Inferior parietal cortex (tissue), 1 donor: ENCODE results near the gene PXDN.
A peak's percentile ranks its signal among the peaks of the same experiment; 100 is the strongest.
"Not testable (repeated sequence)": the region's sequence is repeated elsewhere in the genome, so short reads cannot be mapped to it uniquely, and the experiment has no call there.

ENCODE experiments used
- DNase-seq: peaks from one replicate; pipeline ENCODE4 v3.0.0-alpha.2; 2016; ENCODE audit errors: extremely low spot score

PXDN gene

DNA sequence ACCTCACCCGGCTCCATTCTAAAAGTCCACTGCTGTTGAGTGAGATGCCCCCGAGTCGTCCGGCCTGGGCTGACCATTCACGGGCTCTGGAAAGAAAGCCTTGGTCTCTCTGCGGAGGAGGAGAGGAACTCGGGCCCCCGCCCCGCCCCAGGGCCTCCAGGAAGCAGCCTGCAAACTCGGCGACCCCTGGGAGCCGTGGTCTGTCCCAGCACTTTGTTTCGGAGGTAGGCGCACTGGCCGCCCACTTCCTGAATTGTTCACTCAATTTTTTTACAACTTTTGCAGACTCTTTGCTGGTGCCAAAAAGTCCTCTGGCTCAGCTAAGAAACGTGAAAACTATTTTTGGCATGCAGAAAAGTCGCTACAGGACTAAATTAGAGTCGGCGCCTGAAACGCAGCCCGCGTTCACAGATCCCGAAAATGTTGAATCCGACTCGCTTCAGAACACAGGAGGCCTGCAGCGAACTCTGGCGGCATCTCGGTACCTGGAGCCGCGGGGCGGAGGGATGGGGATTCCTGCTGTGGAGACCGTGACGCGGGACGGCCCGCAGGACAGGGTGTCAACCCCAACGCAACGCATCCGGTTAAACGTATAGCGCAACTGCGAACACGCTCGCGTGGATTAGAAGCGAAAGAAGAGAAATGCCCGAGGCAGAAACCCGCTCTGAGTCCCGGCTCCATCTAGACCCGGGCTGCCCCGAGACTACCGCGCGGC is 1.5 kb downstream of the PXDN start:
- peak; percentile 41 for DNase-seq

DNA sequence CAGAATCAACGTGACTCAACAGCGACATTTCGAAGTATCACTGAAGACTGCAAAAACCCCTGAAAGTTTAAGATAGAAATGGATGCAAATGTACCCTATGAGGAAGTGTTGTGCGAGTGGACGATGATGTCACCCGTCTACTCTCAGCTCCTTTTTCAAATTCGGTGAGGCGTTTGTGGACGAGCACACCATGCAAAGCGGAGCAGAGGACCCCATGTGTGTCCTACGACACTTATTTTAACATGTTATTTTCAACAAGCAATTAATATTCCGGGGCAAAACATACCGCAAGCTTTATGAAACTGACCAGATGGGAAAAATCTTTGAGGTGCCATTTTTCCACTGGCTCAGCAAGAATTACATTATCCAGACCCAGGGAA is 2.0 kb downstream of the PXDN start:
- no peak for DNase-seq

DNA sequence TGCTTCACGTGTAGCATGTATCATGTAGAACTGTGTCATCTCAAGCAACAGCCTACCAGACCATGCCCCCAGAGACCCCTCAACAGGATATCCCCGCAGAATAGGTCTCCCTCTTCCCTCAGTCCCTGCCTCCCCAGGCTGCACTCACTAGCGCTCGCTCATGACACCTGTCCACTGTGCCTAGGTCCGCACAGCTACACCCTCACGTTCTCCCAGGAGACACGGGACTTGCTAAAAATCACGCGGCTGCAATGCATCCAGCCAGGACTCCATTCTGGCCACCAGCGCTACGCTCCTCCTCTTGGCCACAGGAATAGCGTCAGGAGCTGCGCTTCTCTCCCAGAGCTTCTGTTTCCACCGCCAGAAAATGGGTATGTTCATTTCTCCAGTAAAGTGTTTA is 2.5 kb downstream of the PXDN start:
- DNase-seq, result no peak

DNA sequence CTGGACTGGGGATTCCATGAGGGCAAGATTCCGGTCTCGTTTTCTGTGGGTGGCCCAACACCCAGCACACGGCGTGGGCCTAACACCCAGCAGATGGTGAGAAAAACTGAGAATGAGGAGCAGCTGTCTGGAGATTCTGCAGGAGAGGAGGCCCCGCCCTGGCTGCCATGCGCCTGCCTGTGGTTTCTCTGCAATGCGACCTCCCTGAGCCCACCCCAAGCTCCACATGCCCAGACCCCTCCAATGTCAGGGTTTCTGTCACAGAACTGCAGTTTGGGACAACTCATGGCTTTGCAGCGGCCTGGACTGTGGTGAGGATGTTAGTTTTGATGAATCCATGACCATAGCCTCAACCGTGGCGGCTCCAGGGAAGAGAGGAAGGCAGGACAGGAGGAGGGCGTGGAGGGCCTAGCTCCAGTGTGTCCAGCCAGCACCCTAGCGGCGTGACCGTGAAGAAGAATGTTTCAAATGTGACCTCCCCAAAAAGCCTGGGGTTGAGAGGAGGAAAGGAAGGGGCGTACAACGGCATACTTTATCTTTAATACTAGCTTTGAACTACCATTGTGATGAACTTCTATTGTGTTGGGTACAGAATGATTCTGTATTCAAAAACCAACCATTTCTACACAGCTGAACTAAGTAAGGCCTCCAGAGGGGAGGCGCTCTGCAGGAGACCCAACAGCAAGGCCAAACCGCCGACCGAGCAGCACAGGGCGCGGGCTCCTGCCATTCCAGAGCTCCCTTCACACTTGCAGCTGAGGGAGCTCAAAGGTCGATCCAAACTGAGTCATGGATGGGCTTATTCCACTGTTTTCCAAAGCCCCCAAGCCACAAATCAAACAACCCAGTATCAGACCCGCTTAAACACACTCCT is 3.4 kb downstream of the PXDN start:
- no peak for DNase-seq

DNA sequence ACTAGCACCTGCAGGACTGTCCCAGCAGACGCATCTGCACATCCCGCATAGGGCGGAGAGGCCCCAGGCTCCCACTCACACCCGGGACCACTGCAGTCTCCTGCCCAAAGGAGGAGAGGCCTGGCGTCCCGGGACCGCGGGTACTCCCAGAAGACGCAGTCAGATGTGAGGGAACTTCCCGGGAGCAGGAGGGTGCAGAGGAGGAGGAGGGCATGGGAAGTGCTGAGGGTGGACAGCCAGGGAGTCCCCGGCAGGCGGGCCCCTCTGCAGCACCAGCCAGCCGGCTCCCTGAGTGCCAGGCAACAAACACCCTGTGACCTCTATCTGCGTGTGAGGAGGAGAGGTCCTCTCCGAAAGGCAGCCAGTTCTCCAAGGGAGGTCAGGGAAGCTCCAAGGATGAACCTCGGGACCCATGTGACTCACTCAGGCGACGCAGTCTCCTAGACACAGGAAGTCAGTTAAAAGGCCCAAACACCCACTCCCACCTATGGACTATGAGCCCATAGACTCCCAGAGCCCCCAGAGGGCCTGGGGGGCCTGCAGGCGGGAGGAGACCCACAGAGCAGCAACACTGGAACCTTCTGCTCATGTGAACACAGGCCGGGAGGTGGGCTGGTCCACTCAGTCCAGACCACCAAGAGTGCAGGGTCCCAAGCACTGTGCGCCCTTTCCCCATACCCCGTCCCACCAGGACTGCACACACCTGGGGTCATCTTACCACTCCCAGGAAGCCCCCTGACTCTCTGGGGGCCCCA is 4.2 kb downstream of the PXDN start:
- no peak for DNase-seq

DNA sequence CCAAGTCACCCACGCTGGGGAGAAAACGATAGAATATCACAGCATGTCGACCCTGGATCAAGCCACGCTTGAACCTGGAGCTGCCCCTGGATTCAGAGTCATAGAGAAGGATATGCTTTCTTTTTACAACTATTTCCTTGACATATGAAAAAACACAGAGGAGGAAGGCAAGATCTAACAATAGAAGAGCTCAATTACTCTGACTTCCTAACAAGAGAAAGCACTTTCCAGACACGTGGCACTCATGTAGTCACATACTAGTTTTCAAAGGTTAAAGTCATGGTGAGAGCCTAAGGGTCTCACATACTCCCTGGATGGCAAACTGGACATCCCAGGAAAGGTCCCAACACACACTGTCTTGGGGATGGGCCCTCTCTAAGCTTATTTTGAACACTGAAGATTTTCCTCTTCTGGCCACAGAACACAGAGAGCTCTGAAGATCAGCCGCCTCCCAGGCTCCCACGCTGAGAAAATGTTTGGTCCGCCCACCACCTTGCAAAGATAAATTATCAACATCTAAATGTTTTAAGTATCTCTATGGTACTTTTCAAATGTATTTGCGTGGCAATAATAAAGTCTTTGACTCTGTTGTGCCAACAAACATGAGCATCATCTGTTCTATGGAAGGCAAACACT is 4.9 kb downstream of the PXDN start:
- no peak for DNase-seq

DNA sequence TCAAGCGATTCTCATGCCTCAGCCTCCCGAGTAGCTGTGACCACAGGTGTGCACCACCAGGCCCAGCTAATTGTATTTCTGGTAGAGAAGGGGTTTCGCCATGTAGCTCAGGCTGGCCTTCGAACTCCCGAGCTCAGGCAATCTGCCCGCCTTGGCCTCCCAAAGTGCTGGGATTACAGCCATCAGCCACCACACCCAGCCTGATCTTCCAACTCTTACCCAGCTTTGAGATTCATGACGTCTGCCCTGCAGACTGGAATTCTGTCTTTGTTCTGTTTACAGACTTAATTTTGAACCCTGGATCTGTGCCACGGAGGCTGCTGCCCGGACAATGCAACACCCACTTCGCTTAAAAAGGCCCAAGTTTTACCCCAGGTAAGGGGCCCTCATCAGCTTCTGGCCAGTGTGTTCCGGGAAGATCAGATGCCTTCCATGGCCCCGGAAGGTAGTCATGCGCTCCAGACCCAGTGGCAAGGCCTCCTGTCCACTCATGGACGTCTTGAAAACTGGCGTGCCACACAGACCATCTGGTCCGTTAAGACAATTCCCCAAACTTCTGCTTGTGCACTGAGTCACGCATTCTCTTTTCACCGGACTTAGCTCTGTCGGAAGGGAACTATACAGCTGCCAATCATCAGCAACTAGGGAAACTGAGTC is 5.5 kb downstream of the PXDN start:
- no peak for DNase-seq

DNA sequence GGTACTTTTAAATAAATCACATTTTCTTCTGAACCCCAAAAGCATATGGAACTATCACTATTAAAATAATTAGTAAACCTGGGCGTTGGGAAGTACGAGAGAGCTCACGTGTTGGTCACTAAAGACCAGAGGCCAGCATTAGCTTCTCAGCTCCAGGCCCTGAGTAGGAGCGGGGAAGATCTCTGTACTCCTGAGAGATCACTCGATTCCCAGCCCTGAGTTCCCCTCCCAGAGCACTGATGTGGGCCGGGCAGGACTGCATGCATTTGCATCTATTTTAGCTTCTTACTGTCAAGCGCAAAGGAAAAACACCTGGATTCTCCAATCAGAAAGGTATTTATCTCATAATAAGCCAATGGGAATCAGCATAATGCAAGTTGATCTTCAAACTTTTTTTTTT is 6.2 kb downstream of the PXDN start:
- no peak for DNase-seq

DNA sequence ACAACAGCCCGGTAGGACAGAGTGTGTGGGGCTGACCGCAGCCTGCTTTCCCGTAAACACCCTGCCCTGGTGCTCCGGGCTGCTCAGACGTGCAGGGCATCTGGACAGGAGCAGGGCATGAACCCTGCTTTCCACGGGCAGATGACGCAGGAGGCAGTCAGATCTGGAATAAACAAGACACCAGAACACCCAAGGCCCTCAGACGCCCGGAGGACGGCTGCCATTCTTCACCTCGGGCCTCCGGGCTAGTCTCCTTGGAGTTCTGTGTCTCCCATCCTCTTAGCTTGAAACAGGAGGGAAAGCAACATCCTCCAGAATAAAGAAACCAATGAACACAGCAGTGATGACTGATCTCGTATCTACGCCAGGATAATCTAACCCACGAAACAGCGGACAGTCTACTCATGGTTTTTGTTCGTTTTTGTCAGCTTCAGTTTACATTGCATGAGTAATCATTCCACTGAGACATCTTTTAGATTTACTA is 7.3 kb downstream of the PXDN start:
- DNase-seq, result no peak

DNA sequence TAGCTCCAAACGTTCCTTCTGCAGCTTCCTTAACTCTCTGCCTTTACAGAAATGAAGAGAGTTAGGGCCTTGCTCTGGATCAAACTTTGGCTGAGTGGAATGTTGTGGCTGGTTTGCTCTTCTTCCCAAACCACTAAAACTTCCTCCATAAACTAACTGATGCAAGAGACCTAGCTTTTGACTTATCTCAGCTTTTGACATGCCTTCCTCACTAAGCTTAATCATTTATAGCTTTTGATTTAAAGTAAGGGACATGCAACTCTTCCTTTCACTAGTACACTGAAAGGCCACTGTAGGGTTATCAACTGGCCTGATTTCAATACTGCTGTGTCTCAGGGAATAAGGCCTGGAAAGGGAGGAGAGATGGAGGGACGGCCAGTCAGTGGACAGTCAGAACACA is 8.3 kb downstream of the PXDN start:
- DNase-seq, result no peak

DNA sequence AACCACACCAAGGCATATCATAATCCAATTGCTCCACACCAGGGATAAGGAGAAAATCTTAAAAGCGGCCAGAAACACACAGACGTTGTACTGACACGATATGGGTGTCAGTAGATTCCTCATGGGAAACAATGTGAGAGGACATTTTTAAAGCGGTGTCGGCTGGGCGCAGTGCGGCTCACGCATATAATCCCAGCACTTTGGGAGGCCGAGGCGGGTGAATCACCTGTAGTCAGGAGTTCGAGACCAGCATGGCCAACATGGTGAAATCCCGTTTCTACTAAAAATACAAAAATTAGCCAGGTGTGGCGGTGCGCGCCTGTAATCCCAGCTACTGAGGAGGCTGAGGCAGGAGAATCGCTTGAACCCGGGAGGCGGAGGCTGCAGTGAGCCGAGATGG is 11.0 kb downstream of the PXDN start:
- not testable (repeated sequence) for DNase-seq

DNA sequence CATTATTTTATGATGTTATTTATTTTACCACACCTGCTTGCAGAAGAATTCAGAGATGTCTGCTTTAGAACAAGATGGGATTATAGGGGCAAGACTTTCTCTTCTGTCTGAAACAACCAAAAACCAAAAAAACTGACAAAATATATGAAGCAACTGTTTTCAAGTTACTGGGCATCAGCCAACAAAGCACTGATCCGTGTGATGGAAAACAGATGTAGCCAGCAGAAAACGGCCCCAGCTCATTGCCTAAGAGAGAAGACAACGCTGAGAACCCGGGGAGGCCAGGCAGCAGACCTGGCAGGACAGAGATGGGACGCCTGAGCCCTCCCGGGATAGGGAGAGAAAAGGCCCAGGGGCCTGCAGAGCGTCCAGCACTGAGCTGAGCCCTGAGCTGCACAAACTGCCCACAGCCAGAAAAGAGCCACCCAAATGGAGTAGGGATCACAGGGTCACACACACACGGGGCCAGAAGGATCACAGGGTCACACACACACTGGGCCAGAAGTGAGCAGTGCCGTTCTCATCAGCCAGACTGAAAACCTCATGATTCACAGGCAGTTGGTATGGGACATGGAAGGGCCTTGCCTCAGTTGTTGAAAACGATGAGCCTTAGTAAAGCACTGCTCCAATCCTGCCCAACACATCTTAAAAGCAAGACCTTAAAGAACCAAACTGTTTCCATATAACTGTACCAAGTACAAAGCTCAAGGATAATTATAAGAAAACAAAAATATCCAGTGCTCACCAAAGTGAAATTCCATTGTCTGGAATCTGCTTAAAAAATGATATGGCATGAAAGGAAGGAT is 12.1 kb downstream of the PXDN start:
- DNase-seq, result no peak

DNA sequence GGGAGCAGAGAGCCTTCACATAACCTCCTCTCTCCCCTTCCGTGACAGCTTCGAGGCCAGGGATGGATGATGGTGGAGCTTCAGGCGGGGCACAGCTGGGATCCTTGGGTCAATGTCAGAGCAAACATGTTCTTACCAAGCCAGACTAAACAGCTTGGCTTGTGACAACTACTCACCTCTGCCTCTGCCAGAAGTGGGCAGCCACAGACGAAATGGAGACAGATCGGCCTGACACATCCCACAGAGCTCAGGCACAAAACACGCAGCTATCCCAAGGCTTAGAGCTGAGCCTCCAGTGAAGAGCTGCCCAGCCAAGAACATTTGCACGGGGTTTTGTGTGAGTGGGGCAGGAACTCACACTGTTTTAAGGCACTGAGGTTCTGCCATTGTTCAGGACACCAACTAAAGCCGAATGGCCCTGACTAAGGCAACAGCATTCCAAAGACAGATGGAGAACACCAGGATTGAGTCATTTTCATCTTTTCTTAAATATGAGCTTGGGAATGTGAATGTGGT is 12.8 kb downstream of the PXDN start:
- no peak for DNase-seq

DNA sequence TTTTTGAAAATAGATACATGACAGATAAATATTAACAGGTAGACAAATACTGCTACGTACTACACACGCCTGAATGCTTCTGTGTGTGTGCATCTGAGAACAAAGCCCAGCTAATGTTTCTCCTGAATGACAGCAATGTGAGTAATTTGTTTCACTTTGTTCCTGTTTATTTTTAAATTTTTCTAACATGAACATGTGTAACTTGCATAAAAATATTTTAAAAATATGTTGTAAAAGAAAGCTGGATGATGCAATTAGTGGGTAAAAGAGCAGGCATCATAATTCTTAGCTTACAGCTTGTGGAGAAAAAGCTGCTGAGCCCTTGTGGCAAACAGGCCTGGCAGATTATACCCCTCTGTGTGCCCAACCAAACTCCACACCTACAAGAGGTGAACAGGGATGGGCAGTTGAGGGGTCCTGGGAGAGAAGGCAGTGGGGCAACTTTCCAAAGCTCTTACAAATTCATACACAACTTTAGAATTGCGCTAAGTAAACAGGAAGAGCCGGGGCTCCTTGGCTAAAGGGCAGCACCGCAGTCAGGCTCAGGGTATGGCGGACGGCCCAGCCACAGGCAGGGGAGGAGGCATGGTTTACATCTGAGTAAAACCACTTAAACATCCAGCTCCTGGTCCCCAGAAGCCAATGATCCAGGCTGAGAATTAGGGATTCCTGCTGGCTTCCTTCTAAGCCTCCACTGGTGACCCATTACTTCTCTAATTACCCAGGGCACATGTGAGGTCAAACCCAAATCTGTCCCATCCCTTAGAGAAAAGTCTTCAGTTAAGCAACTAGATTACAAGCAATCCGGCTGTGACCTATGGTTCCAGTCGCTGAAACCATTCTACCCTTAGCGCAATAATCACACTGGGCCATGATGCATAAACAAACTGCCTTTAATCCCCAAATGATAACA is 14.0 kb downstream of the PXDN start:
- DNase-seq, result no peak

DNA sequence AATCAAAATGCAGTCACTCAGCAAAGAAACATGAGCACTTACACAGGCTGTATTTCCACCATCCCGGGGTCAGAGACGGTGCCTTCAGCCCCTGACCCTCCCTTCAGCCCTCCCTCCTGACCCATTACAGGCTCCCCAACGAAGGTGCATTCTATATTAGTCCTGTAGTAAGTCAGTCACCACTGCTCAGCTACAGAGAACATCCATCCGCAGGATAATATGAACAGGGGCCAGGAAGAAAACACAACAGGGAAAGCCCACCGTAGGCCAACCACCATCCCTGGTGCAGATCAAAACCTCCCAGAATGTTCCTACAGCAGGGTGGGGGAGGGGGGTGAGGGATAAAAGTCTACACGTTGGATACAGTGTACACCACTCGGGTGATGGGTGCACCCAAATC is 15.1 kb downstream of the PXDN start:
- no peak for DNase-seq

DNA sequence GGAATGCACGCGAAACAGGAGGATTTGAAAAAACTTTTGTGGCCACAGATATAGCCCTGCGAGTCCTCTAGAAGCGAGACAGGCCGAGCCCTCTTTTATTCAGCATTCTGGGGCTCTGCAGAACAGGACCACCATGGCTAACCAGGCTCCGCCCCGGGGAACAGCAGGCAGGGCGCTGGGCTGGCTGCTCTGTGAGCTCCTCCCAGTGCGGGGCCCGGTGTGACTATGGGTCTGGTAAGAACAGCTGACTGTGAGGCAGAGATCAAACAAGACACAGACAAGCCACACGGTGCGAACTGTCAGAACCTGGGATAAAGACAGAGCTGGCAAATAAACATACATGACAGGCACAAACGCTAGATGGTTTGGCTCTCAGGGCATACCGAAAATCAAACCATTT is 15.5 kb downstream of the PXDN start:
- no peak for DNase-seq

DNA sequence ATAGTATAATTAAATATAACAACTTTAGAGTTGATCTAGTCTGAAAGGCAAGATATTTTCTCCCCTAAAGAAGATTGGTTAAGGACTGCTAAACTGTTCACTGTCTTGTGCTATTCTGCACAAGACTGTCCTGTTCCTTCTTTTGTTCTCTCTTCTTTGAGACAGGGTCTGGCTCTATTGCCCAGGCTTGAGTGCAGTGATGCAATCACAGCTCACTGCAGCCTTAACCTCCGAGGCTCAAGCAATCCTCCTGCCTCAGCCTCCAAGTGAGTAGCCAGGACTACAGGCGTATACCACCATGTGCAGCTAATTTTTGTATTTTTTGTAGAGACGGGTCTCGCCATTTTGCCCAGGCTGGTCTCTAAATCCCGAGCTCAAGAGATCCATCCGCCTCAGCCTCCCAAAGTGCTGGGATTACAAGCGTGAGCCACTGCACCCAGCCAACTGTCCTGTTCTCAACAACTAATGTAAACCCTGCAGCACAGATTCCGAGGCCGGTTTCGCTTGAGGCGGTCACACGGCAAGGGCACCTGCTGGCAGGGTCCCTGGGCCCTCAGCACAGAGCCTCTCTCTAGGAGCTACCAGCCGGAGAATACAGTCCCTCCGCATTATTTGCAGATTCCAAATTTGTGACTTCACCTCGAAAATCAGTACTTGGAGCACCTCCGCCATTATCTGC is 16.4 kb downstream of the PXDN start:
- no peak for DNase-seq

DNA sequence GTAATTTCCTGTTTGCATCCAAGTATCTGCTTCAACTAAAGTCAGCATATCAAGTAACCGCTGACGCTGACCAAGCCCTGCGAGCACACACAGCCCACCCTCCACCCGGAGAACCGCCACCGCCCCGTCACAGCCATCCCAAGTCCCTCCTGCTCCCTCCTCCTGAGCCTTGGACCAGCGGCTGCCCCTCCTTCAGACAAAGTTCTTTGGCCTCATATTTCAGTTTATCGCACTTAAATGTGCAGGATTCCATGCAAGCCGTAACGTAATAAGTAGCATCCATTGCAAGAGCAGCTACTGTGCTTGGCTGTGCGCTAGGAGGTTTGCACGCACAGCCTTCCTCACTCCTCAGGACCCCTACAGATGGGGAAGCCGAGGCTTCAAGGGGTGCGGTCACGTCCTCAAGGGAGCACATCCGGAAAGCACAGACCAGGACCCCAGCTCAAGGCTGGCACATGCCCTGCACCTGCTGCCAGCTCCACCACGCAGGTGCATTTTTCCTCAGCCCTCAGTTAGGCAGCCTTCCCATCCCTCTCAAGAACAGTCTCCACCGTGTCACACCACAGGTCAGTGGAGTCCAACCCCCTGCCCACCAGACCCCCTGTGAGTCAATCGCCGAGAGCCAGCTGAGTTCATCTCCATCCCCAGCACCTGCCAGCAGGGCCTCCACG is 17.1 kb downstream of the PXDN start:
- no peak for DNase-seq
